ENCODE measurements around the gene CAMTA1. TPM values are rescaled to one million over a fixed set of nuclear protein-coding genes. Genes with fewer than 3 reads are reported as not detected.

Gene CAMTA1
- total RNA-seq, 1 donor from 2014 or later: 268 TPM

- Histone ChIP-seq H3K4me3 (no peak overlapping the region), H3K79me2 (ENCODE audit: low read depth) (no peaks in the 10 kb centered on the region), H3K4me1 (peaks cover 11% of the 10 kb centered on the region), H3K27me3 (no peaks in the 10 kb centered on the region), H3K36me3 (no peaks in the 10 kb centered on the region), H3K4me2 (no peak overlapping the region), H3K9me3 (ENCODE audit: low read depth) (no peaks in the 10 kb centered on the region), H4K20me1 (ENCODE audit: low read depth) (no peaks in the 10 kb centered on the region), H2AFZ (replicated peaks) (no peak overlapping the region), H3K27ac (no peak overlapping the region), H3K9ac (no peak overlapping the region), H3F3A (ENCODE audit: low read depth) (no peaks in the 10 kb centered on the region)
- Mint-ChIP-seq H3K27ac (no peak overlapping the region), H3K36me3 (no peaks in the 10 kb centered on the region), H3K9me3 (no peaks in the 10 kb centered on the region), H3K4me1 (peaks cover 23% of the 10 kb centered on the region), H3K4me3 (no peak overlapping the region), H3K27me3 (ENCODE audit: insufficient read depth, low read depth) (peaks cover 5% of the 10 kb centered on the region)
- TF ChIP-seq EZH2 (IDR thresholded peaks at IDR 0.05): no peak
- no peak for TF ChIP-seq EZH2phosphoT487 (IDR thresholded peaks at IDR 0.05)
- TF ChIP-seq, protein P1, sequence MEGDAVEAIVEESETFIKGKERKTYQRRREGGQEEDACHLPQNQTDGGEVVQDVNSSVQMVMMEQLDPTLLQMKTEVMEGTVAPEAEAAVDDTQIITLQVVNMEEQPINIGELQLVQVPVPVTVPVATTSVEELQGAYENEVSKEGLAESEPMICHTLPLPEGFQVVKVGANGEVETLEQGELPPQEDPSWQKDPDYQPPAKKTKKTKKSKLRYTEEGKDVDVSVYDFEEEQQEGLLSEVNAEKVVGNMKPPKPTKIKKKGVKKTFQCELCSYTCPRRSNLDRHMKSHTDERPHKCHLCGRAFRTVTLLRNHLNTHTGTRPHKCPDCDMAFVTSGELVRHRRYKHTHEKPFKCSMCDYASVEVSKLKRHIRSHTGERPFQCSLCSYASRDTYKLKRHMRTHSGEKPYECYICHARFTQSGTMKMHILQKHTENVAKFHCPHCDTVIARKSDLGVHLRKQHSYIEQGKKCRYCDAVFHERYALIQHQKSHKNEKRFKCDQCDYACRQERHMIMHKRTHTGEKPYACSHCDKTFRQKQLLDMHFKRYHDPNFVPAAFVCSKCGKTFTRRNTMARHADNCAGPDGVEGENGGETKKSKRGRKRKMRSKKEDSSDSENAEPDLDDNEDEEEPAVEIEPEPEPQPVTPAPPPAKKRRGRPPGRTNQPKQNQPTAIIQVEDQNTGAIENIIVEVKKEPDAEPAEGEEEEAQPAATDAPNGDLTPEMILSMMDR (IDR thresholded peaks at IDR 0.05): no peak
- no peak for DNase-seq (ENCODE audit: low spot score)
Observed at GRCh38 chr1:7150724-7151280, 365.5 kb downstream of the CAMTA1 start.

DNA sequence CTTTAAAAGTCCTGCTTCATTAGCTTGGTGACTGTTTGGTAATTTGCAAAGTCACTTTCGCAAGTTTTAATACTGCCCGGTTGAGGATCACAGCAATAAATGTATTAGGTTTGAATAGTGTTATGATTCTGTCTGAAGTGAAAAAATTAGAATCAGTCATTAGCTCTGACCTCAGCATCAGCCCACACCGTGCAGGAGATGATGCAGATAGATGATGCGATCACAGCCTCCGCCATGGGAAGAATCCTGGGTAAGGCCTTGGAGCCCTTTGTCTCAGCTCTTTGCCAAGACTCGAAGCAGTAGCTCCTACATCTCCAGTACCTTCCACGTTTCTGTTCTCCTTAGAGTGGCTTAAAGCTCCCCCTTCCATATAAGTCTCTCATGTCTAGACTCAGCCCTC lies 366.7 kb downstream of the CAMTA1 start:
- H3K9me3 Mint-ChIP-seq: no peaks in the 10 kb centered on the region
- Histone ChIP-seq H3K4me3 (no peak overlapping the region), H3K9me3 (ENCODE audit: low read depth) (no peaks in the 10 kb centered on the region), H3K36me3 (no peaks in the 10 kb centered on the region), H3K9ac (no peak overlapping the region), H3K27ac (no peak overlapping the region), H2AFZ (replicated peaks) (no peak overlapping the region), H3K4me2 (no peak overlapping the region), H3K4me1 (peaks cover 11% of the 10 kb centered on the region), H3F3A (ENCODE audit: low read depth) (no peaks in the 10 kb centered on the region), H3K79me2 (ENCODE audit: low read depth) (no peaks in the 10 kb centered on the region), H3K27me3 (no peaks in the 10 kb centered on the region), H4K20me1 (ENCODE audit: low read depth) (no peaks in the 10 kb centered on the region)
- TF ChIP-seq EZH2 (IDR thresholded peaks at IDR 0.05) (no peak), EZH2phosphoT487 (IDR thresholded peaks at IDR 0.05) (no peak)
- TF ChIP-seq, protein P1 (IDR thresholded peaks at IDR 0.05): no peak
- no peak overlapping the region for H3K4me3 Mint-ChIP-seq
- peaks cover 3% of the 10 kb centered on the region for H3K27me3 Mint-ChIP-seq (ENCODE audit: insufficient read depth, low read depth)
- no peak for DNase-seq (ENCODE audit: low spot score)
- no peak overlapping the region for H3K27ac Mint-ChIP-seq
- peaks cover 23% of the 10 kb centered on the region for H3K4me1 Mint-ChIP-seq
- H3K36me3 Mint-ChIP-seq: no peaks in the 10 kb centered on the region

DNA sequence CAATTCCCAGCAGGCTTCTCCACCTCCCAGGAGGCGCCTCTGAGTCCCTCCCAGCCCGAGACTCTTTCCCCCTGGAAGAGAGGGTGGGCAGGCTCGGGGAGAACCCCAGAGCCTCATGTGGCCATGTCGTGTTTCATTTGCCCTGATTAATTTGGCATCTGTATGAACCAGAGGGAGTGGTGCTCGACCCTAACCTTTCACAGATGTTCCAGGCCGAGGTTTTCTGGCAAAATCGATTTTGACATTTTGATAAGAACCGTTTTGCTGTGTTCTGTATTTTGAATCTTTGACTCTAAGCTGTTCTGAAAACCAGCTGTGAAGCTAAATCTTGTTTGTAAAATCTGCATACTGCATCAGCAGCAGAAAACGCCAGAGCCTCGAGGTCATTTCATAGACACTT lies 367.4 kb downstream of the CAMTA1 start:
- no peak for DNase-seq (ENCODE audit: low spot score)
- Histone ChIP-seq H3K79me2 (ENCODE audit: low read depth) (no peaks in the 10 kb centered on the region), H3K4me2 (no peak overlapping the region), H3K9ac (no peak overlapping the region), H4K20me1 (ENCODE audit: low read depth) (no peaks in the 10 kb centered on the region), H3K9me3 (ENCODE audit: low read depth) (no peaks in the 10 kb centered on the region), H3K27ac (no peak overlapping the region), H3K4me3 (no peak overlapping the region), H3K4me1 (peaks cover 11% of the 10 kb centered on the region), H3K36me3 (no peaks in the 10 kb centered on the region), H3K27me3 (no peaks in the 10 kb centered on the region), H3F3A (ENCODE audit: low read depth) (no peaks in the 10 kb centered on the region), H2AFZ (replicated peaks) (no peak overlapping the region)
- Mint-ChIP-seq H3K4me3 (no peak overlapping the region), H3K4me1 (peaks cover 23% of the 10 kb centered on the region), H3K27me3 (ENCODE audit: insufficient read depth, low read depth) (peaks cover 3% of the 10 kb centered on the region), H3K27ac (no peak overlapping the region), H3K36me3 (no peaks in the 10 kb centered on the region), H3K9me3 (no peaks in the 10 kb centered on the region)
- TF ChIP-seq EZH2 (IDR thresholded peaks at IDR 0.05) (no peak), EZH2phosphoT487 (IDR thresholded peaks at IDR 0.05) (no peak)
- TF ChIP-seq, protein P1 (IDR thresholded peaks at IDR 0.05): no peak

Measured in neural progenitor cell (in vitro differentiated cells).